T-helper 2 cell (primary cell): ENCODE data around the gene LYSMD1.
"Not testable (repeated sequence)": the region's sequence is repeated elsewhere in the genome, so short reads cannot be mapped to it uniquely, and the experiment has no call there.

Source experiments
- DNase-seq, 5 experiments: peaks; one replicate each; pipeline versions ENCODE4 v3.0.0 to v3.0.0-alpha.2; 2012 to 2022
- total RNA-seq, 2 donors: gene quantifications; one replicate each; lab custom pipeline; 2026; lab: John Stamatoyannopoulos, UW

LYSMD1 gene
- 0 to 1.7 reads per million in 2 donors for total RNA-seq

GRCh38 chr1:151165738-151166504 lies at the start of gene LYSMD1, which contains the start of gene SCNM1:
Gene LYSMD1 (minus strand): TSS chr1:151165902. CDS start chr1:151165258, 644 bp downstream.
Gene SCNM1 (plus strand): TSS chr1:151166144. CDS start chr1:151166153, 9 bp downstream.
- peak; percentile 85 to 100 (median 94) for DNase-seq

- DNase-seq = no peak
These were observed 47.9 kb upstream of the LYSMD1 start for GRCh38 chr1:151213560-151213959.

GRCh38 chr1:151211972-151212705 lies 46.4 kb upstream of the LYSMD1 start:
- peak in 1 of 5 experiments; percentile 74 for DNase-seq

- DNase-seq = peak in 1 of 5 experiments; percentile 30
These were observed 45.1 kb upstream of the LYSMD1 start for GRCh38 chr1:151210830-151211229.

- not testable (repeated sequence) for DNase-seq
These were observed 39.8 kb upstream of the LYSMD1 start for GRCh38 chr1:151205381-151205965.

- peak in 1 of 5 experiments; percentile 51 for DNase-seq
These were observed 34.3 kb upstream of the LYSMD1 start for GRCh38 chr1:151199873-151200581.

GRCh38 chr1:151198254-151199127 lies 32.8 kb upstream of the LYSMD1 start, which contains the start of gene PIP5K1A:
Gene PIP5K1A (plus strand): TSS chr1:151198552. CDS start chr1:151198997, 445 bp downstream.
- DNase-seq = peak; percentile 97 to 99 (median 99)

GRCh38 chr1:151197863-151198253 lies 32.2 kb upstream of the LYSMD1 start:
- peak in 1 of 5 experiments; percentile 27 for DNase-seq

GRCh38 chr1:151196292-151196800 lies 30.6 kb upstream of the LYSMD1 start:
- DNase-seq = peak in 4 of 5 experiments; percentile 14 to 69 (median 28)

GRCh38 chr1:151194894-151195594 lies 29.3 kb upstream of the LYSMD1 start:
- not testable (repeated sequence) for DNase-seq

GRCh38 chr1:151193856-151194255 lies 28.2 kb upstream of the LYSMD1 start:
- no peak for DNase-seq

- no peak for DNase-seq
These were observed 27.6 kb upstream of the LYSMD1 start for GRCh38 chr1:151193304-151193703.

- DNase-seq = no peak
These were observed 26.3 kb upstream of the LYSMD1 start for GRCh38 chr1:151192047-151192446.

- peak; percentile 68 to 96 (median 78) for DNase-seq
These were observed 24.1 kb upstream of the LYSMD1 start, which contains the start of gene VPS72 for GRCh38 chr1:151189637-151190445. Gene VPS72 (minus strand): TSS chr1:151190197. CDS start chr1:151190121, 76 bp downstream.

- DNase-seq = not testable (repeated sequence)
These were observed 23.0 kb upstream of the LYSMD1 start for GRCh38 chr1:151188667-151189066.

- no peak for DNase-seq
These were observed 21.5 kb upstream of the LYSMD1 start for GRCh38 chr1:151187205-151187604.

- DNase-seq = no peak
These were observed 18.5 kb upstream of the LYSMD1 start for GRCh38 chr1:151184211-151184610.

GRCh38 chr1:151176514-151177045 lies 10.9 kb upstream of the LYSMD1 start:
- DNase-seq = no peak

- peak in 1 of 5 experiments; percentile 29 for DNase-seq
These were observed 10.2 kb upstream of the LYSMD1 start, which contains the start of gene TMOD4 for GRCh38 chr1:151175863-151176262. Gene TMOD4 (minus strand): TSS chr1:151175981. CDS start chr1:151174875, 1,106 bp downstream.
